MM.1S (cell line): ENCODE data around the gene SET.
"Not testable (repeated sequence)": the region's sequence is repeated elsewhere in the genome, so short reads cannot be mapped to it uniquely, and the experiment has no call there.

Experiments used
- DNase-seq: peaks from one replicate; pipeline ENCODE4 v3.0.0-alpha.2; 2015
- H2AFZ ChIP-seq: fragments of 300-600 bp; sonication (generic); 2 replicates; pipeline ENCODE4 v1.6.0; 2016; ENCODE audit warnings: antibody characterized with exemption, low read length
- H3F3A ChIP-seq: fragments of 300-600 bp; sonication (generic); 2 replicates; pipeline ENCODE4 v1.6.1; 2016; ENCODE audit warnings: mild to moderate bottlenecking, antibody characterized with exemption, low read length, moderate library complexity, mixed read lengths; ENCODE audit not compliant: insufficient read depth
- H3K27ac ChIP-seq: fragments of 300-600 bp; sonication (generic); 2 replicates; pipeline ENCODE4 v1.5.1; 2016; ENCODE audit warnings: mild to moderate bottlenecking, low read length
- H3K27me3 ChIP-seq: fragments of 300-600 bp; sonication (generic); replicated peaks from 2 replicates; pipeline ENCODE4 v1.6.0; 2016; ENCODE audit warnings: low read length; ENCODE audit not compliant: insufficient read depth
- H3K36me3 ChIP-seq: fragments of 300-600 bp; sonication (generic); replicated peaks from 2 replicates; pipeline ENCODE4 v1.6.1; 2016; ENCODE audit warnings: mild to moderate bottlenecking, low read length, mixed read lengths; ENCODE audit not compliant: insufficient read depth
- H3K4me1 ChIP-seq: fragments of 300-600 bp; sonication (generic); 2 replicates; pipeline ENCODE4 v1.6.1; 2016; ENCODE audit warnings: low read length, mixed read lengths
- H3K4me2 ChIP-seq: fragments of 300-600 bp; sonication (generic); 2 replicates; pipeline ENCODE4 v1.6.0; 2016; ENCODE audit warnings: low read depth, low read length
- H3K4me3 ChIP-seq: fragments of 300-600 bp; sonication (generic); 2 replicates; pipeline ENCODE4 v1.5.1; 2016; ENCODE audit warnings: low read length, mixed read lengths
- H3K79me2 ChIP-seq: fragments of 300-600 bp; sonication (generic); 2 replicates; pipeline ENCODE4 v1.6.1; 2016; ENCODE audit warnings: mixed run types, low read length, mixed read lengths
- H3K9ac ChIP-seq: fragments of 300-600 bp; sonication (generic); 2 replicates; pipeline ENCODE4 v1.6.1; 2016; ENCODE audit warnings: low read length, mixed read lengths
- H3K9me2 ChIP-seq: fragments of 300-600 bp; sonication (generic); replicated peaks from 2 replicates; pipeline ENCODE4 v1.6.1; 2016; ENCODE audit warnings: mild to moderate bottlenecking, low read length, mixed read lengths; ENCODE audit not compliant: insufficient read depth
- H3K9me3 ChIP-seq: fragments of 300-600 bp; sonication (generic); replicated peaks from 2 replicates; pipeline ENCODE4 v1.6.1; 2016; ENCODE audit warnings: mild to moderate bottlenecking, low read length, mixed read lengths; ENCODE audit not compliant: insufficient read depth
- H4K20me1 ChIP-seq: fragments of 300-600 bp; sonication (generic); 2 replicates; pipeline ENCODE4 v1.6.1; 2016; ENCODE audit warnings: mild to moderate bottlenecking, low read length, moderate library complexity, mixed read lengths; ENCODE audit not compliant: insufficient read depth
- EZH2 ChIP-seq: fragments of 300-600 bp; sonication (generic); optimal IDR thresholded peaks from 2 replicates; pipeline ENCODE3; 2017; ENCODE audit warnings: low read depth, mild to moderate bottlenecking, antibody characterized with exemption, low read length, mixed read lengths
- EZH2phosphoT487 ChIP-seq: fragments of 300-600 bp; sonication (generic); IDR thresholded peaks from 2 replicates; pipeline ENCODE4 v1.6.1; 2018; ENCODE audit warnings: antibody characterized with exemption, low read length
- TF ChIP-seq, protein P1 (sequence below): fragments of 300-600 bp; sonication (generic); IDR thresholded peaks from 2 replicates; pipeline ENCODE4 v1.5.1; 2016; ENCODE audit warnings: antibody characterized with exemption, low read length, mixed read lengths

The SET gene

DNA sequence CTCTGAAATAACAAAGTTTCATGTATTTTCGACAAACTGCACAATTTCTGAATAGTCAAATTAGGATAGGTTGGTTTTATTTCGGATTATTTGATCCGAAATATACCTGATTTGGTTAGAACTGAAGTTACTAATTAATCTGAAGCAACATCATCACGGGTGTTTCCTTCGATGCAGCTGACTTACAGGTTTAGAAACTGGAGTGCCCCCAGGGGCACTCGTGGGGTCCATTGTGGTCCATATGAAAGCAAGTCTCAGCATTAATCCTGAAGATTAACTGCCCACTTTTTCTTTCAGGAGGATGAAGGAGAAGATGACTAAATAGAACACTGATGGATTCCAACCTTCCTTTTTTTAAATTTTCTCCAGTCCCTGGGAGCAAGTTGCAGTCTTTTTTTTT is 5.3 kb downstream of the SET start:
- H3K9ac ChIP-seq: no peak overlapping the region
- TF ChIP-seq EZH2: no peak
- TF ChIP-seq EZH2phosphoT487: no peak
- TF ChIP-seq, protein P1, sequence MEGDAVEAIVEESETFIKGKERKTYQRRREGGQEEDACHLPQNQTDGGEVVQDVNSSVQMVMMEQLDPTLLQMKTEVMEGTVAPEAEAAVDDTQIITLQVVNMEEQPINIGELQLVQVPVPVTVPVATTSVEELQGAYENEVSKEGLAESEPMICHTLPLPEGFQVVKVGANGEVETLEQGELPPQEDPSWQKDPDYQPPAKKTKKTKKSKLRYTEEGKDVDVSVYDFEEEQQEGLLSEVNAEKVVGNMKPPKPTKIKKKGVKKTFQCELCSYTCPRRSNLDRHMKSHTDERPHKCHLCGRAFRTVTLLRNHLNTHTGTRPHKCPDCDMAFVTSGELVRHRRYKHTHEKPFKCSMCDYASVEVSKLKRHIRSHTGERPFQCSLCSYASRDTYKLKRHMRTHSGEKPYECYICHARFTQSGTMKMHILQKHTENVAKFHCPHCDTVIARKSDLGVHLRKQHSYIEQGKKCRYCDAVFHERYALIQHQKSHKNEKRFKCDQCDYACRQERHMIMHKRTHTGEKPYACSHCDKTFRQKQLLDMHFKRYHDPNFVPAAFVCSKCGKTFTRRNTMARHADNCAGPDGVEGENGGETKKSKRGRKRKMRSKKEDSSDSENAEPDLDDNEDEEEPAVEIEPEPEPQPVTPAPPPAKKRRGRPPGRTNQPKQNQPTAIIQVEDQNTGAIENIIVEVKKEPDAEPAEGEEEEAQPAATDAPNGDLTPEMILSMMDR: no peak
- H3K4me2 ChIP-seq: no peak overlapping the region
- H3K9me2 ChIP-seq: no peaks in the 10 kb centered on the region
- H3K4me1 ChIP-seq: peaks cover 6% of the 10 kb centered on the region; the same call in 1 of the 2 replicates
- H3K36me3 ChIP-seq: peaks cover 15% of the 10 kb centered on the region
- H3K27ac ChIP-seq: no peak overlapping the region
- H3K4me3 ChIP-seq: no peak overlapping the region
- H3F3A ChIP-seq: peaks cover 30% of the 10 kb centered on the region
- peaks cover 45% of the 10 kb centered on the region for H3K79me2 ChIP-seq
- H4K20me1 ChIP-seq: peaks cover 36% of the 10 kb centered on the region
- no peak for DNase-seq
- H2AFZ ChIP-seq: no peak overlapping the region
- no peaks in the 10 kb centered on the region for H3K9me3 ChIP-seq
- H3K27me3 ChIP-seq: no peaks in the 10 kb centered on the region

DNA sequence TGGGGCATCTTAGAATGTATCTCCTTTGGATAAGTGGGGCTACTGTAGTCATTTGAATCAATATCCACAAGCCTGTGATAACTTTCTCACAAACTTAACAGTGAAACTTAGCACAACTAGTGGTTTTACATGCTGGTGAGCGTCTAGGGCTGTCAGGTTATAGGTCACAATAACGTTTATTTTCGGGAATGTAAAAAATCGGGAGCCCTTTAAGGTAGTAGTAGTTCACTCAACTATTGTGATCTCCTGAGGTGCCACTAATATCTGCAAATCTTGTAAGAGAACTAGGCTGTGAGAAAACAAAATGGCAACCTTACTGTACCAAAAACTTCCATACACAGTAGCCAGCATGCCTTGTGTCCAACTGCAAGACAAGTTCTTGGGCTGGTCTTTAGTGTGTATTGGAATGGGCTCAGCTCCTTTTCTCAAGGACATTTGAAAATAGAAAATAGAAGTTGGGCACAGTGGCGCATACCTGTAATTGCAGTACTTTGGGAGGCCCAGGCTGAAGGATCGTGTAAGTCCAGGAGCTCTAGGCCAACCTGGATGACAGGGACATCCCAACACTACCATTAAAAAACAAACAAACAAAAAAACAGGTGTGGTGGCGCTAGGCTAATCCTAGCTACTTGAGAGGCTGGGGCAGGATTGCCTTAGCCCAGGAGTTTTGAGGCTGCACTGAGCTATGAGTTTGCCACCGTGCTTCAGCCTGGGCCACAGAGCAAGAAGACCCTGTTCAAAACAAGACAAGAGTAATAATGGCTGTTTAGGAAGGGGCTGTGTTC is 8.1 kb downstream of the SET start:
- no peak overlapping the region for H3K9ac ChIP-seq
- peaks cover 15% of the 10 kb centered on the region; the same call in 1 of the 2 replicates for H4K20me1 ChIP-seq
- DNase-seq: no peak
- TF ChIP-seq EZH2phosphoT487 (no peak), EZH2 (no peak)
- TF ChIP-seq, protein P1: no peak
- no peaks in the 10 kb centered on the region for H3K4me1 ChIP-seq
- no peak overlapping the region for H3K4me3 ChIP-seq
- peaks cover 24% of the 10 kb centered on the region for H3K79me2 ChIP-seq
- no peaks in the 10 kb centered on the region for H3K9me3 ChIP-seq
- H3K36me3 ChIP-seq: peaks cover 15% of the 10 kb centered on the region
- H3F3A ChIP-seq: peaks cover 23% of the 10 kb centered on the region
- no peak overlapping the region for H3K4me2 ChIP-seq
- no peaks in the 10 kb centered on the region for H3K9me2 ChIP-seq
- H3K27ac ChIP-seq: no peak overlapping the region
- no peak overlapping the region for H2AFZ ChIP-seq
- no peaks in the 10 kb centered on the region for H3K27me3 ChIP-seq

DNA sequence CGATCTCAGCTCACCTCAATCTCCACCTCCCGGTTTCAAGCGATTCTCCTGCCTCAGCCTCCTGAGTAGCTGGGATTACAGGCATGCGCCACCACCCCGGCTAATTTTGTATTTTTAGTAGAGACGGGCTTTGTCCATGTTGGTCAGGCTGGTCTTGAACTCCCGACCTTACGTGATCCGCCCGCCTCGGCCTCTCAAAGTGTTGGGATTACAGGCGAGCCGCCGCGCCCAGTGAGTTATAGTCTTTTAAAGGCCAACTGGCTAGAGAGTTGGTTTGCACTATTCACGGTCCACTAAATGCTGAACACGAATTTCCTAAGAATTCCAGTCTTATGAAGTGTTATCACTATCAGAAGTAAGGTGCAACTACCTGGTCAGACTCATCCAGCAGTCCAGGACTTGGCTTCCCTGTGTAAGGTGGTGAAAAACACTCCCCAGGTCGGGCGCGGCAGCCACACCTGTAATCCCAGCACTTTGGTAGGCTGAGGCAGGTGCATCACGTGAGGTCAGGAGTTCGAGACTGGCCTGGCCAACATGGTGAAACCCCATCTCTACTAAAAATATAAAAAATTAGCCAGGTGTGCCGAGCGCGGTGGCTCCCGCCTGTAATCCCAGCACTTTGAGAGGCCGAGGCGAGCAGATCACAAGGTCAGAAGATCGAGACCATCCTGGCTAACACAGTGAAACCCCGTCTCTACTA is 10.2 kb downstream of the SET start:
- H4K20me1 ChIP-seq, H3K27me3 ChIP-seq, H3K4me1 ChIP-seq, H3K9me3 ChIP-seq, H3K79me2 ChIP-seq, H3K9me2 ChIP-seq, H3K36me3 ChIP-seq, H3K4me3 ChIP-seq, DNase-seq, H3K4me2 ChIP-seq, H3K9ac ChIP-seq, H2AFZ ChIP-seq, H3K27ac ChIP-seq: not testable (repeated sequence)
- peaks cover 16% of the 10 kb centered on the region for H3F3A ChIP-seq
